HCT116 (cell line): ENCODE data around the gene CSPG4. TPM values are rescaled to one million over a fixed set of nuclear protein-coding genes. Genes with fewer than 3 reads are reported as not detected.
"Not testable (repeated sequence)": the region's sequence is repeated elsewhere in the genome, so short reads cannot be mapped to it uniquely, and the experiment has no call there.

Source experiments
- ATAC-seq: fragments of 200-7000 bp; cut with Tn5 transposase; 2 replicates; pipeline ENCODE4 v1.9.1; 2020; ENCODE audit warnings: mild to moderate bottlenecking, moderate library complexity
- BruUV-seq: library from RNA; stranded (reverse); fragments of 400-500 nt; replicated peaks from 2 replicates; lab custom pipeline; 2021; lab: Mats Ljungman, UMichigan
- CTCF ChIA-PET: fragments of 300-600 bp; sonication (Branson Sonifier 250); formaldehyde crosslinking; loops from one replicate; lab custom pipeline; 2021; ENCODE audit warnings: antibody characterized with exemption; lab: Charles Lee
- POLR2A ChIA-PET: fragments of 300-600, 350-600 bp; sonication (Branson Sonifier 250); formaldehyde crosslinking; loops from one replicate; lab custom pipeline; 2021; ENCODE audit warnings: antibody characterized with exemption; lab: Charles Lee
- RAD21 ChIA-PET, 2 experiments: fragments of 300-600 bp; sonication (Branson Sonifier 250); formaldehyde crosslinking; loops; one replicate each; lab custom pipeline; 2023; ENCODE audit warnings: low total read pairs in 2 of 2; ENCODE audit not compliant: uncharacterized antibody in 2 of 2, unreplicated experiment in 2 of 2, low non-redundant PET in 1 of 2; lab: Charles Lee
- DNase-seq: peaks from one replicate; pipeline ENCODE4 v3.0.0-alpha.2; 2010; ENCODE audit warnings: low read depth, low spot score
- H2AFZ ChIP-seq: fragments of 200-600 bp; shearing (Covaris generic), sonication (generic); 2 replicates; pipeline ENCODE4 v1.6.1; 2017; ENCODE audit warnings: low read depth, mixed run types, mixed read lengths, antibody characterized with exemption, low read length; ENCODE audit not compliant: poor library complexity, severe bottlenecking
- H3K27ac ChIP-seq: 2 replicates; pipeline ENCODE4 v1.5.1; 2012; ENCODE audit warnings: low read depth, low read length
- H3K27me3 ChIP-seq: fragments of 200-600 bp; sonication (generic); 2 replicates; pipeline ENCODE4 v1.6.1; 2016; ENCODE audit warnings: mixed run types, low read length, mixed read lengths; ENCODE audit not compliant: insufficient read depth
- H3K36me3 ChIP-seq, 2 experiments: fragments of 200-500 bp in 1 of 2; fragments of 200-600 bp in 1 of 2; sonication (Bioruptor generic) in 1 of 2; sonication (generic) in 1 of 2; 2 replicates each; pipeline versions ENCODE4 v1.5.1 to v1.6.1; 2014 to 2016; ENCODE audit warnings: low read length in 2 of 2, inconsistent platforms in 1 of 2, mixed read lengths in 1 of 2, mixed run types in 1 of 2; ENCODE audit not compliant: insufficient read depth in 2 of 2, control insufficient read depth in 1 of 2
- H3K4me1 ChIP-seq, 2 experiments: fragments of 200-600 bp in 1 of 2; sonication (generic) in 1 of 2; 2 replicates each; pipeline versions ENCODE4 v1.5.1 to v1.6.1; 2012 to 2017; ENCODE audit warnings: low read length in 2 of 2, inconsistent platforms in 1 of 2, mild to moderate bottlenecking in 1 of 2, mixed read lengths in 1 of 2, mixed run types in 1 of 2, moderate library complexity in 1 of 2; ENCODE audit not compliant: insufficient read depth in 2 of 2, control insufficient read depth in 1 of 2
- H3K4me2 ChIP-seq: fragments of 200-600 bp; sonication (generic); 2 replicates; pipeline ENCODE4 v1.6.1; 2017; ENCODE audit warnings: mixed run types, low read length, mixed read lengths
- H3K4me3 ChIP-seq, 2 experiments: fragments of 200-600 bp in 1 of 2; sonication (generic) in 1 of 2; replicated peaks in 1 of 2; 2 replicates each; pipeline ENCODE4 v1.5.1; 2011 to 2016; ENCODE audit warnings: low read length in 2 of 2, control low read depth in 1 of 2, low read depth in 1 of 2, mild to moderate bottlenecking in 1 of 2, mixed read lengths in 1 of 2, mixed run types in 1 of 2
- H3K79me2 ChIP-seq: fragments of 200-600 bp; sonication (generic); 2 replicates; pipeline ENCODE4 v1.6.1; 2017; ENCODE audit warnings: mild to moderate bottlenecking, mixed run types, low read length, moderate library complexity, mixed read lengths; ENCODE audit not compliant: insufficient read depth
- H3K9ac ChIP-seq: fragments of 200-600 bp; sonication (generic); 2 replicates; pipeline ENCODE4 v1.6.1; 2016; ENCODE audit warnings: low read length, mixed read lengths
- H3K9me2 ChIP-seq: fragments of 200-600 bp; sonication (generic), shearing (Covaris generic); 2 replicates; pipeline ENCODE4 v1.6.1; 2017; ENCODE audit warnings: mixed run types, mild to moderate bottlenecking, moderate library complexity; ENCODE audit not compliant: insufficient read depth
- H3K9me3 ChIP-seq, 2 experiments: fragments of 200-500 bp in 1 of 2; fragments of 200-600 bp in 1 of 2; sonication (Bioruptor generic) in 1 of 2; sonication (generic) in 1 of 2; 2 replicates each; pipeline ENCODE4 v1.6.1; 2014 to 2017; ENCODE audit warnings: low read length in 2 of 2, mixed read lengths in 2 of 2, inconsistent platforms in 1 of 2, low read depth in 1 of 2, mild to moderate bottlenecking in 1 of 2, mixed run types in 1 of 2, moderate library complexity in 1 of 2; ENCODE audit not compliant: control insufficient read depth in 1 of 2, insufficient read depth in 1 of 2
- H4K20me1 ChIP-seq: fragments of 200-600 bp; sonication (generic), shearing (Covaris generic); 2 replicates; pipeline ENCODE4 v1.6.1; 2017; ENCODE audit warnings: mixed run types, mild to moderate bottlenecking, moderate library complexity; ENCODE audit not compliant: insufficient read depth
- CBX3 ChIP-seq: IDR thresholded peaks from 2 replicates; pipeline ENCODE4 v1.6.1; 2012; ENCODE audit warnings: low read depth
- ELF1 ChIP-seq: IDR thresholded peaks from 2 replicates; pipeline ENCODE4 v1.6.1; 2012; ENCODE audit warnings: low read depth, borderline replicate concordance
- EZH2 ChIP-seq: fragments of 200-600 bp; sonication (generic); IDR thresholded peaks from 2 replicates; pipeline ENCODE4 v1.6.1; 2017; ENCODE audit warnings: antibody characterized with exemption, mixed run types
- POLR2A ChIP-seq: IDR thresholded peaks from 2 replicates; pipeline ENCODE4 v1.7.0; 2011; ENCODE audit warnings: borderline replicate concordance; ENCODE audit not compliant: insufficient read depth, insufficient read length; ENCODE audit errors: extremely low read depth
- POLR2AphosphoS5 ChIP-seq: IDR thresholded peaks from 2 replicates; pipeline ENCODE4 v1.6.1; 2011; ENCODE audit warnings: mild to moderate bottlenecking, low read depth, low read length, moderate library complexity
- SIN3A ChIP-seq: IDR thresholded peaks from 2 replicates; pipeline ENCODE4 v1.6.1; 2012; ENCODE audit warnings: low read depth
- SP1 ChIP-seq: IDR thresholded peaks from 2 replicates; pipeline ENCODE4 v1.6.1; 2012; ENCODE audit warnings: low read depth
- YY1 ChIP-seq: IDR thresholded peaks from 2 replicates; pipeline ENCODE4 v1.6.1; 2011; ENCODE audit warnings: low read length, low read depth, moderate library complexity, mild to moderate bottlenecking; ENCODE audit not compliant: insufficient replicate concordance; ENCODE audit errors: extremely low read depth
- ZFX ChIP-seq: fragments of 450-650 bp; IDR thresholded peaks from 2 replicates; pipeline ENCODE4 v1.6.1; 2017
- ZNF274 ChIP-seq: fragments of 200-500 bp; sonication (Bioruptor generic); IDR thresholded peaks from 2 replicates; pipeline ENCODE4 v1.6.1; 2014; ENCODE audit warnings: mild to moderate bottlenecking, low read depth, low read length, inconsistent platforms
- intact Hi-C: fragments of 100-400 bp; cut with micrococcal nuclease; formaldehyde crosslinking; loops from 2 replicates; pipeline ENCODE4 v1.10.0; 2022
- total RNA-seq: library from RNA; stranded (reverse); gene quantifications from one replicate; pipeline ENCODE4 v1.2.1, GENCODE V29; 2021; ENCODE audit not compliant: unreplicated experiment

CSPG4 gene
- total RNA-seq, 1 experiment from 2014 or later, result 18.1 TPM

GRCh38 chr15:75703440-75704262 lies 9.0 kb downstream of the CSPG4 start:
- H4K20me1 ChIP-seq, H3K36me3 ChIP-seq, H3K9me3 ChIP-seq, DNase-seq, H3K9me2 ChIP-seq, H2AFZ ChIP-seq, BruUV-seq, H3K79me2 ChIP-seq, CTCF ChIA-PET, POLR2A ChIA-PET, H3K27me3 ChIP-seq, intact Hi-C loops, H3K4me3 ChIP-seq, H3K9ac ChIP-seq, RAD21 ChIA-PET: not testable (repeated sequence)
- peaks cover 3 to 11% of the 10 kb centered on the region in 2 experiments; a peak in 3 of 4 replicates for H3K4me1 ChIP-seq
- H3K27ac ChIP-seq, result peak overlapping the region; percentile 38; the same call in 1 of the 2 replicates
- H3K4me2 ChIP-seq, result peak overlapping the region; percentile 37; the same call in 1 of the 2 replicates
- peak; percentile 82 for ATAC-seq

GRCh38 chr15:75702436-75702835 lies 10.2 kb downstream of the CSPG4 start:
- Histone ChIP-seq H3K27ac (no peak overlapping the region), H3K4me1 (peaks cover 3 to 11% of the 10 kb centered on the region in 2 experiments; a peak in 3 of 4 replicates), H3K36me3 (no peaks in the 10 kb centered on the region), H3K79me2 (no peaks in the 10 kb centered on the region), H3K4me2 (no peak overlapping the region), H3K27me3 (no peaks in the 10 kb centered on the region), H3K9me2 (no peaks in the 10 kb centered on the region), H3K9ac (no peak overlapping the region), H4K20me1 (no peaks in the 10 kb centered on the region), H2AFZ (no peak overlapping the region), H3K4me3 (no peak overlapping the region), H3K9me3 (no peaks in the 10 kb centered on the region)
- POLR2A ChIA-PET, result no interaction called here
- RAD21 ChIA-PET, result no interaction called here
- DNase-seq, result no peak
- CTCF ChIA-PET, result no interaction called here
- BruUV-seq, result no TSS peak
- intact Hi-C loops, result no loop called here
- TF ChIP-seq SIN3A (no peak), CBX3 (no peak), POLR2A (no peak), ZNF274 (no peak), POLR2AphosphoS5 (no peak), EZH2 (no peak), ZFX (no peak), ELF1 (no peak), SP1 (no peak), YY1 (no peak)
- no peak for ATAC-seq

DNA sequence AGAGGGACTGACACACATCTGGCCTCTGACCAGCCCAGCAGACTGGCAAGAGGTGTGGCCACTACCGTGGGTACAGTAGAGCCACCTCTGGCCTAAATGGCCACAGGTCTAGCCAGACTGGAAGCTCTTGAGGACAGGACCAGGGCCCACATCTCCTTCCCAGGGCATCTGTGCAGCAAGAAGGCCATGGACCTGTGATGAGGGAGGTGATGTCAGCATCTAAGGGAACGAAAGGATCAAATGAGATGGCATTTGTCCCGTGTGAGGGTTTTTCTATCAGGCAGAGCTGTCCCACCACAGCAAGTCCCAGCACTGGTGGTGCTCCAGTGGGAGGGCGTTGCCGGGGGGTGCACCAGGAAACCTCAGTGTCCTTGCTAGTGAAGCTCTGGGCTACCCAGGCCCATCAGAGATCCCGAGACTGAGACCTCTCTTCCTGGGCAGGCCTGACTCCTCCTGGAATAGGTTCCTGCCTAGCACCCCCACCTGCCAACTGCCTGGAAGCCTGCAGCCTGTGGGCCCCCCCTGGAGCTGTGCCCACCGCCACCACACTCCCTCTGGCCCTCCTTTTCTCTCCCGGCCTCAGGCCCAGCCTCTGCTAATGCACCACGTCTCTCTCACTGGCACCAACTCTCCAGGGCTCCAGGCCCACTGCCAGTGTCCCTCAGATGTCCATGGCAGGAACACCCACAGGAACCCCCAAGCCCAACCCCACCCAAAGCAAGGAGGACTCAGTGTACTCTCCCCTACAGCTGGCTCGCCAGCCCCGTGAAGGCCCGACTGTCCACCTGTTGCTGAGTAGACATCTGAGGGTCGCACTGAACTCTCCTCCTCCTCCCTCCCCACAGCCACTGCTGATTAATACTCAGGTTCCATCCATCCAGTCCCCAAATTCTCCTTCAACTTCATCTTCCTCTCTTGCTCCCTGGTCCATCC lies 11.3 kb downstream of the CSPG4 start:
- H4K20me1 ChIP-seq, DNase-seq, intact Hi-C loops, H3K27me3 ChIP-seq, CTCF ChIA-PET, H3K9ac ChIP-seq, H3K9me2 ChIP-seq, H2AFZ ChIP-seq, ATAC-seq, H3K4me2 ChIP-seq, H3K4me3 ChIP-seq, H3K36me3 ChIP-seq, H3K79me2 ChIP-seq, H3K9me3 ChIP-seq, BruUV-seq, POLR2A ChIA-PET, H3K27ac ChIP-seq, RAD21 ChIA-PET: not testable (repeated sequence)
- H3K4me1 ChIP-seq, result peaks cover 3 to 11% of the 10 kb centered on the region in 2 experiments; a peak in 3 of 4 replicates
